Mesenteric fat pad (tissue), 1 donor: ENCODE measurements around the gene OR2V2. TPM values are rescaled to one million over a fixed set of nuclear protein-coding genes. Genes with fewer than 3 reads are reported as not detected.
"Not testable (repeated sequence)": the region's sequence is repeated elsewhere in the genome, so short reads cannot be mapped to it uniquely, and the experiment has no call there.

ENCODE experiments used
- DNase-seq: peaks from one replicate; pipeline ENCODE4 v3.0.0-alpha.2; 2020; ENCODE audit warnings: low spot score
- total RNA-seq: library from RNA; stranded (reverse); fragmentation: NEBNext Ultra II Directional; extraction: Animal tissue kit (Norgen Biotek cat#: 25700); gene quantifications from one replicate; pipeline ENCODE4 v1.2.1, GENCODE V29; 2021
- donor health status: DM: yes; HTN: yes; CAD: no.

Gene OR2V2
- total RNA-seq, 1 donor from 2014 or later = not detected

- peak; percentile 69 for DNase-seq
Measured at GRCh38 chr5:181114844-181115778, 32.3 kb upstream of the OR2V2 start.

GRCh38 chr5:181118369-181118768, 29.0 kb upstream of the OR2V2 start:
- peak; percentile 67 for DNase-seq

GRCh38 chr5:181119105-181119504, 28.3 kb upstream of the OR2V2 start:
- DNase-seq = peak; percentile 72

- no peak for DNase-seq
Measured at GRCh38 chr5:181120306-181120705, 27.1 kb upstream of the OR2V2 start.

- no peak for DNase-seq
Measured at GRCh38 chr5:181120761-181121160, 26.6 kb upstream of the OR2V2 start.

GRCh38 chr5:181121675-181122561, 25.5 kb upstream of the OR2V2 start:
- peak; percentile 85 for DNase-seq

- DNase-seq = no peak
Measured at GRCh38 chr5:181124526-181124925, 22.9 kb upstream of the OR2V2 start.

GRCh38 chr5:181126841-181127240, 20.5 kb upstream of the OR2V2 start:
- no peak for DNase-seq

- no peak for DNase-seq
Measured at GRCh38 chr5:181127456-181127855, 19.9 kb upstream of the OR2V2 start.

GRCh38 chr5:181127907-181128626, 19.3 kb upstream of the OR2V2 start:
- DNase-seq = peak; percentile 76

GRCh38 chr5:181129601-181130000, 17.8 kb upstream of the OR2V2 start:
- DNase-seq = no peak

GRCh38 chr5:181130081-181130480, 17.3 kb upstream of the OR2V2 start:
- not testable (repeated sequence) for DNase-seq

- DNase-seq = peak; percentile 82
Measured at GRCh38 chr5:181130832-181131496, 16.4 kb upstream of the OR2V2 start, which contains the start of gene OR2V1. OR2V1 (minus strand) TSS chr5:181131169; CDS start chr5:181125304, 5,865 bp downstream.

GRCh38 chr5:181131514-181131913, 15.9 kb upstream of the OR2V2 start:
- peak; percentile 67 for DNase-seq

GRCh38 chr5:181133083-181133482, 14.3 kb upstream of the OR2V2 start:
- DNase-seq = no peak

- DNase-seq = peak; percentile 87
Measured at GRCh38 chr5:181133610-181134231, 13.7 kb upstream of the OR2V2 start.

- no peak for DNase-seq
Measured at GRCh38 chr5:181134259-181134658, 13.1 kb upstream of the OR2V2 start.

- no peak for DNase-seq
Measured at GRCh38 chr5:181136361-181136955, 10.9 kb upstream of the OR2V2 start.

GRCh38 chr5:181138258-181138657, 9.1 kb upstream of the OR2V2 start:
- no peak for DNase-seq

GRCh38 chr5:181140766-181141165, 6.6 kb upstream of the OR2V2 start:
- no peak for DNase-seq
